H1 (cell line): ENCODE measurements around the gene SPN. TPM values are rescaled to one million over a fixed set of nuclear protein-coding genes. Genes with fewer than 3 reads are reported as not detected.

Experiments
- CTCF ChIA-PET: fragments of 300-600 bp; sonication (Branson Sonifier 250); formaldehyde crosslinking; loops from one replicate; lab custom pipeline; 2021; ENCODE audit not compliant: partially characterized antibody; lab: Charles Lee
- POLR2A ChIA-PET: fragments of 300-600 bp; sonication (Branson Sonifier 250); formaldehyde crosslinking; loops from one replicate; lab custom pipeline; 2021; ENCODE audit warnings: inconsistent platforms; ENCODE audit not compliant: partially characterized antibody; lab: Charles Lee
- DNase-seq, 2 experiments: peaks; one replicate each; pipeline versions ENCODE4 v3.0.0 to v3.0.0-alpha.2; 2010 to 2022; ENCODE audit warnings: low spot score in 2 of 2, low read depth in 1 of 2, mixed read lengths in 1 of 2
- FAIRE-seq: peaks from 2 replicates; lab custom pipeline; 2011; peaks lifted over from hg19 to GRCh38; lab: Jason Lieb, UNC
- H2AFZ ChIP-seq: 2 replicates; pipeline ENCODE4 v1.8.1; 2012; ENCODE audit warnings: low read length, inconsistent platforms
- H2AK5ac ChIP-seq: 2 replicates; pipeline ENCODE4 v1.6.1; 2013; ENCODE audit warnings: low read depth, low read length
- H2BK120ac ChIP-seq: replicated peaks from 2 replicates; pipeline ENCODE3; 2013; ENCODE audit warnings: low read depth, low read length, inconsistent platforms
- H2BK12ac ChIP-seq: 2 replicates; pipeline ENCODE4 v1.6.1; 2013; ENCODE audit warnings: low read depth, low read length
- H2BK15ac ChIP-seq: 2 replicates; pipeline ENCODE4 v1.6.1; 2013; ENCODE audit warnings: low read length
- H2BK20ac ChIP-seq: 2 replicates; pipeline ENCODE4 v1.6.1; 2013; ENCODE audit warnings: low read length
- H2BK5ac ChIP-seq: 2 replicates; pipeline ENCODE4 v1.6.1; 2013; ENCODE audit warnings: low read depth, low read length
- H3K14ac ChIP-seq: 2 replicates; pipeline ENCODE4 v1.6.1; 2013; ENCODE audit warnings: inconsistent platforms; ENCODE audit not compliant: insufficient read length
- H3K18ac ChIP-seq: 2 replicates; pipeline ENCODE4 v1.6.1; 2013; ENCODE audit warnings: low read length; ENCODE audit errors: extremely low read depth
- H3K23ac ChIP-seq: 2 replicates; pipeline ENCODE4 v1.6.1; 2013; ENCODE audit warnings: inconsistent platforms; ENCODE audit not compliant: insufficient read length
- H3K23me2 ChIP-seq: 2 replicates; pipeline ENCODE4 v1.6.1; 2013; ENCODE audit warnings: low read depth, low read length
- H3K27ac ChIP-seq: 2 replicates; pipeline ENCODE4 v1.6.1; 2011; ENCODE audit warnings: low read depth, low read length, inconsistent platforms
- H3K27me3 ChIP-seq, 4 experiments: replicated peaks in 1 of 4; 1 replicate in 1 of 4; 2 replicates in 3 of 4; pipeline versions ENCODE4 v1.6.1 to v1.8.1; 2011 to 2013; ENCODE audit warnings: low read length in 3 of 4, mild to moderate bottlenecking in 3 of 4, inconsistent platforms in 2 of 4, mixed read lengths in 2 of 4, moderate library complexity in 1 of 4; ENCODE audit not compliant: control insufficient read depth in 3 of 4, insufficient read depth in 3 of 4; ENCODE audit errors: extremely low read depth in 1 of 4
- H3K36me3 ChIP-seq, 4 experiments: 2 replicates each; pipeline versions ENCODE4 v1.6.1 to v1.8.1; 2011 to 2013; ENCODE audit warnings: mild to moderate bottlenecking in 4 of 4, low read length in 3 of 4, moderate library complexity in 2 of 4, control low read depth in 1 of 4, inconsistent platforms in 1 of 4; ENCODE audit not compliant: insufficient read depth in 4 of 4, control insufficient read depth in 2 of 4
- H3K4ac ChIP-seq: replicated peaks from 2 replicates; pipeline ENCODE3; 2013; ENCODE audit warnings: low read length, low read depth, mixed read lengths, inconsistent platforms; ENCODE audit not compliant: insufficient read length
- H3K4me1 ChIP-seq, 4 experiments: replicated peaks in 1 of 4; 1 replicate in 1 of 4; 2 replicates in 3 of 4; pipeline versions ENCODE4 v1.6.1 to v1.8.1; 2011 to 2013; ENCODE audit warnings: low read length in 3 of 4, inconsistent platforms in 2 of 4, mixed read lengths in 1 of 4; ENCODE audit not compliant: insufficient read depth in 4 of 4, control insufficient read depth in 3 of 4
- H3K4me2 ChIP-seq, 2 experiments: 2 replicates each; pipeline versions ENCODE4 v1.6.1 to v1.8.1; 2011 to 2013; ENCODE audit warnings: low read depth in 2 of 2, low read length in 2 of 2, control low read depth in 1 of 2, inconsistent platforms in 1 of 2, mild to moderate bottlenecking in 1 of 2; ENCODE audit not compliant: insufficient read depth in 1 of 2
- H3K4me3 ChIP-seq, 4 experiments: fragments of 200-600, 300-600 bp in 1 of 4; sonication (generic), shearing (Covaris generic), sonication (Bioruptor Twin) in 1 of 4; 2 replicates each; pipeline versions ENCODE4 v1.5.1 to v1.8.1; 2011 to 2016; ENCODE audit warnings: low read length in 4 of 4, low read depth in 3 of 4, control low read depth in 2 of 4, inconsistent platforms in 2 of 4, mild to moderate bottlenecking in 2 of 4, mixed read lengths in 1 of 4, moderate library complexity in 1 of 4; ENCODE audit not compliant: insufficient read depth in 2 of 4; ENCODE audit errors: extremely low read depth in 1 of 4
- H3K56ac ChIP-seq: replicated peaks from 2 replicates; pipeline ENCODE3; 2013; ENCODE audit warnings: low read depth, mild to moderate bottlenecking, mixed read lengths, low read length, inconsistent platforms; ENCODE audit not compliant: insufficient read length
- H3K79me1 ChIP-seq: 2 replicates; pipeline ENCODE4 v1.6.1; 2013; ENCODE audit warnings: low read depth, low read length, control low read depth
- H3K79me2 ChIP-seq, 2 experiments: 2 replicates each; pipeline versions ENCODE4 v1.6.1 to v1.8.1; 2012 to 2013; ENCODE audit warnings: low read length in 2 of 2, mild to moderate bottlenecking in 2 of 2, inconsistent platforms in 1 of 2; ENCODE audit not compliant: insufficient read depth in 2 of 2, control insufficient read depth in 1 of 2
- H3K9ac ChIP-seq, 4 experiments: replicated peaks in 1 of 4; 1 replicate in 1 of 4; 2 replicates in 3 of 4; pipeline versions ENCODE4 v1.6.1 to v1.8.1; 2011 to 2013; ENCODE audit warnings: low read depth in 3 of 4, low read length in 3 of 4, control low read depth in 2 of 4, mild to moderate bottlenecking in 2 of 4, moderate library complexity in 2 of 4, inconsistent platforms in 1 of 4; ENCODE audit errors: extremely low read depth in 1 of 4
- H3K9me3 ChIP-seq, 2 experiments: 2 replicates each; pipeline versions ENCODE4 v1.6.1 to v1.8.1; 2012 to 2013; ENCODE audit warnings: mild to moderate bottlenecking in 2 of 2, moderate library complexity in 2 of 2, control low read depth in 1 of 2, inconsistent platforms in 1 of 2, low read depth in 1 of 2, low read length in 1 of 2, mixed read lengths in 1 of 2; ENCODE audit not compliant: insufficient read depth in 2 of 2
- H4K20me1 ChIP-seq, 2 experiments: replicated peaks in 1 of 2; 2 replicates each; pipeline versions ENCODE3 to v1.8.1; 2011 to 2013; ENCODE audit warnings: inconsistent platforms in 2 of 2, low read length in 2 of 2, mild to moderate bottlenecking in 1 of 2; ENCODE audit not compliant: insufficient read depth in 2 of 2, control insufficient read depth in 1 of 2
- H4K5ac ChIP-seq: 2 replicates; pipeline ENCODE4 v1.6.1; 2013; ENCODE audit warnings: low read length, low read depth, mixed read lengths, inconsistent platforms; ENCODE audit not compliant: insufficient read length
- H4K8ac ChIP-seq: 2 replicates; pipeline ENCODE4 v1.8.0; 2013; ENCODE audit warnings: mild to moderate bottlenecking, moderate library complexity, low read length, inconsistent platforms; ENCODE audit not compliant: insufficient read depth; ENCODE audit errors: extremely low read depth
- H4K91ac ChIP-seq: replicated peaks from 2 replicates; pipeline ENCODE3; 2013; ENCODE audit warnings: low read length, mixed read lengths, inconsistent platforms; ENCODE audit not compliant: insufficient read length
- CBX8 ChIP-seq: fragments of 300-800, 300-1000 bp; sonication (generic); IDR thresholded peaks from 2 replicates; pipeline ENCODE4 v1.7.1; 2016; ENCODE audit warnings: low read depth, low read length, borderline replicate concordance
- CREB1 ChIP-seq: IDR thresholded peaks from 2 replicates; pipeline ENCODE4 v1.6.1; 2012; ENCODE audit warnings: inconsistent platforms
- JUND ChIP-seq: IDR thresholded peaks from 2 replicates; pipeline ENCODE4 v1.6.1; 2011; ENCODE audit warnings: mild to moderate bottlenecking, improper control_type of control experiment, low read length
- RAD21 ChIP-seq, 2 experiments: IDR thresholded peaks in 1 of 2; conservative IDR thresholded peaks in 1 of 2; 2 replicates each; pipeline ENCODE4 v1.6.1; 2011; ENCODE audit warnings: low read depth in 2 of 2, low read length in 2 of 2, improper control_type of control experiment in 1 of 2, inconsistent platforms in 1 of 2, mild to moderate bottlenecking in 1 of 2, moderate library complexity in 1 of 2
- SIN3A ChIP-seq, 2 experiments: IDR thresholded peaks in 1 of 2; conservative IDR thresholded peaks in 1 of 2; 2 replicates each; pipeline ENCODE4 v1.6.1; 2011 to 2012; ENCODE audit warnings: low read length in 2 of 2, improper control_type of control experiment in 1 of 2, low read depth in 1 of 2, mild to moderate bottlenecking in 1 of 2
- ZNF274 ChIP-seq: IDR thresholded peaks from 2 replicates; pipeline ENCODE4 v1.7.0; 2012; ENCODE audit warnings: low read length, borderline replicate concordance; ENCODE audit errors: extremely low read depth
- WGBS, 2 experiments: shearing (Covaris generic) in 1 of 2; methylation state at CpG; one replicate each; pipeline versions ENCODE4 v1.1.6 to v1.1.7; 2013 to 2015; ENCODE audit warnings: low lambda C conversion rate in 2 of 2, mixed read lengths in 2 of 2, inconsistent platforms in 1 of 2, low coverage in 1 of 2, missing lambda C conversion rate in 1 of 2; ENCODE audit not compliant: insufficient replicate concordance in 2 of 2, insufficient coverage in 1 of 2, insufficient read length in 1 of 2; ENCODE audit errors: extremely low coverage in 1 of 2, missing lambda C conversion rate in 1 of 2; 5-methylcytosine and 5-hydroxymethylcytosine counted together
- polyA plus RNA-seq, 7 experiments: library from polyadenylated mRNA; depleted of rRNA in 3 of 7; stranded (reverse) in 5 of 7; unstranded in 2 of 7; fragments of >200 nt in 5 of 7; fragments of 200-250 nt in 2 of 7; gene quantifications; 1 replicate in 5 of 7; 2 replicates in 1 of 7; 4 replicates in 1 of 7; pipeline versions ENCODE4 v1.2.1 to v1.2.3, GENCODE V29; 2011 to 2013; ENCODE audit warnings: missing spikeins in 2 of 7, mixed read lengths in 2 of 7
- total RNA-seq: library from RNA; stranded (reverse); fragmentation: NEBNext Ultra II Directional; extraction: Animal tissue kit (Norgen Biotek cat#: 25700); gene quantifications from 2 replicates; pipeline ENCODE4 v1.2.1, GENCODE V29; 2021
- TF ChIP-seq, protein P1 (sequence below): IDR thresholded peaks from 2 replicates; pipeline ENCODE4 v1.6.1; 2011; ENCODE audit warnings: low read depth, mild to moderate bottlenecking, low read length; ENCODE audit not compliant: insufficient read depth

Gene SPN
- total and polyA plus RNA-seq, 2 of the 8 experiments (the other 6 are each of a cell fraction or from before 2014, with no cell fraction given) = 1.5 to 1.8 TPM

DNA sequence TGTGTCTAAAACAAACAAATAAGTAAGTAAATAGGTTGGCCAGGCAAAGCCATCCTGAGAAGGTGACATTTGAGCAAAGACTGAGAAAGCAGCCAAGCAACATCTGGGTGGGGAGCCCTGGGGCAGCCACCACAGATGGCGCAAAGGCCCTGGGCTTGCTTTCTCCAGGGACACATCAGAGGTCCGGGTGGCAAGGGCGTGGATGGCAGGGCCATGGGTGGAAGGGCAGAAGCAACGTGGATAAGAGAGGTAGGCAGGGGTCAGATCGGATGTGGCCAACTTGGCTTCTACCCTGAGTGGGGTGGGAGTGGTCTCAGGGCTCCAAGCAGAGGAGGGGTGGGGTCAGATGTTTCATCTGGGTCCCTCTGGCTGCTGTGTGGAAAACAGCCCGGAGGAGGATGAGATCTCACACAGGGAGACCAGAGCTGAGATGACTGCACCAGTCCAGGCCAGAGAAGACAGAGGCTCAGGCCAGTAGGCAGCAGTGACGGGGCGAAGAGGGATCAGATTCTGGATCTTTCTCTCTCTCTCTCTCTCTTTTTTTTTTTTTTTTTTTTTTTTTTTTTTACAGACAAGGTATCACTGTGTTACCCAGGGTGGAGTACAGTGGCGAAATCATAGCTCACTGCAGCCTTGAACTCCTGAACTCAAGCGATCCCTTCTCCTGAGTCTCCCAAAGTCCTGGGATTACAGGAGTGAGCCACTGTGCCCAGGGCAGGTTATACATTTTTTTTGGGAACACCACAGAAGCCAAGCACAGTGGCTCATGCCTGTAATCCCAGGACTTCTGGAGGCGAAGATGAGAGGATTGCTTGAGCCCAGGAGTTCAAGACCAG, 6.1 kb upstream of the SPN start:
- Histone ChIP-seq H2BK20ac (0 out of 2 replicates have a peak overlapping the region, but pooled peaks have one; percentile 61), H3K23me2 (no peaks in the 10 kb centered on the region; the same call in 1 of the 2 replicates), H3K9ac (no peak overlapping the region), H2BK12ac (no peak overlapping the region), H2BK120ac (no peak overlapping the region), H4K8ac (0 out of 2 replicates have a peak overlapping the region, but pooled peaks have one; percentile 3), H2BK5ac (peak overlapping the region; percentile 68; the same call in 1 of the 2 replicates), H3K56ac (no peak overlapping the region), H4K5ac (no peak overlapping the region), H3K79me1 (no peaks in the 10 kb centered on the region), H3K9me3 (no peaks in the 10 kb centered on the region), H3K79me2 (no peaks in the 10 kb centered on the region), H3K36me3 (no peaks in the 10 kb centered on the region), H3K18ac (no peak overlapping the region), H3K27me3 (no peaks in the 10 kb centered on the region), H2AK5ac (no peak overlapping the region), H3K4me3 (no peak overlapping the region), H3K4me2 (no peak overlapping the region), H3K14ac (peak overlapping the region; percentile 26), H3K4me1 (no peaks in the 10 kb centered on the region; a peak in 1 of 7 replicates), H3K4ac (no peak overlapping the region), H3K27ac (no peak overlapping the region), H2AFZ (0 out of 2 replicates have a peak overlapping the region, but pooled peaks have one; percentile 0), H4K20me1 (no peaks in the 10 kb centered on the region), H3K23ac (no peak overlapping the region), H4K91ac (no peak overlapping the region), H2BK15ac (0 out of 2 replicates have a peak overlapping the region, but pooled peaks have one; percentile 88)
- 84% methylated on average over 11 of the region's 11 CpGs; no CpG with 5 or more reads in 1 of the 2 experiments for WGBS, 2 experiments
- POLR2A ChIA-PET = interaction anchor here (0.9 to 1.6 kb wide), 2 partner anchors 10 to 22 kb away, joined by 4 read pairs; no protein-coding TSS in a partner anchor
- no peak for DNase-seq
- FAIRE-seq = no peak
- CTCF ChIA-PET = interaction anchor here (0.5 to 0.8 kb wide), 3 partner anchors 16 to 213 kb away, joined by 3 to 4 read pairs (median 3); no protein-coding TSS in a partner anchor
- TF ChIP-seq CBX8 (no peak), JUND (no peak), ZNF274 (no peak), RAD21 (IDR thresholded peaks at IDR 0.05 in 1 of 2, conservative IDR thresholded peaks at IDR 0.05 in 1 of 2; ENCODE audit: low read depth in 2 of 2, low read length in 2 of 2) (no peak), CREB1 (no peak), SIN3A (conservative IDR thresholded peaks at IDR 0.05 in 1 of 2, IDR thresholded peaks at IDR 0.05 in 1 of 2; ENCODE audit: low read depth in 1 of 2, low read length in 2 of 2) (no peak)
- TF ChIP-seq, protein P1, sequence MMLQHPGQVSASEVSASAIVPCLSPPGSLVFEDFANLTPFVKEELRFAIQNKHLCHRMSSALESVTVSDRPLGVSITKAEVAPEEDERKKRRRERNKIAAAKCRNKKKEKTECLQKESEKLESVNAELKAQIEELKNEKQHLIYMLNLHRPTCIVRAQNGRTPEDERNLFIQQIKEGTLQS = no peak
